ENCODE measurements around the gene SFSWAP.

DNA sequence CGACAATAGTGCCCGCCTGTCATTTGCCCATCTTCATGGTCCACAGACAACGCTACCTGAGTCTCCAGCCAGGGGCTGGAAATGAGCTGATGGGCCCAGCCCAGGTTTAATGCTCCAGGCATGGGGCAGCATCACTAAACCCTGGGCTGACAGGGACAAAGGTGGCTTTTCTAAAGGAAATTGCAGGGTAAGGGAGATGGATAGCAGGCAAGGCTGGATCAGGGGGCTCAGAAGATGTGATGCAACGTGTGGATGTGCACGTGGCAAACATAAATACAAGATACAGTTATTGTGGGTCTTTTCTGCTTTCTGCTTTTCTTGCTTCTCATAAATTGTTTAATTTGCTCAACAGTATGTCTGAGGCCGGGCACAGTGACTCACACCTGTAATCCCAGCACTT lies 113.6 kb downstream of the SFSWAP start:
- TF ChIP-seq POLR2A (IDR thresholded peaks at IDR 0.05) = no peak
- TF ChIP-seq, protein P1, sequence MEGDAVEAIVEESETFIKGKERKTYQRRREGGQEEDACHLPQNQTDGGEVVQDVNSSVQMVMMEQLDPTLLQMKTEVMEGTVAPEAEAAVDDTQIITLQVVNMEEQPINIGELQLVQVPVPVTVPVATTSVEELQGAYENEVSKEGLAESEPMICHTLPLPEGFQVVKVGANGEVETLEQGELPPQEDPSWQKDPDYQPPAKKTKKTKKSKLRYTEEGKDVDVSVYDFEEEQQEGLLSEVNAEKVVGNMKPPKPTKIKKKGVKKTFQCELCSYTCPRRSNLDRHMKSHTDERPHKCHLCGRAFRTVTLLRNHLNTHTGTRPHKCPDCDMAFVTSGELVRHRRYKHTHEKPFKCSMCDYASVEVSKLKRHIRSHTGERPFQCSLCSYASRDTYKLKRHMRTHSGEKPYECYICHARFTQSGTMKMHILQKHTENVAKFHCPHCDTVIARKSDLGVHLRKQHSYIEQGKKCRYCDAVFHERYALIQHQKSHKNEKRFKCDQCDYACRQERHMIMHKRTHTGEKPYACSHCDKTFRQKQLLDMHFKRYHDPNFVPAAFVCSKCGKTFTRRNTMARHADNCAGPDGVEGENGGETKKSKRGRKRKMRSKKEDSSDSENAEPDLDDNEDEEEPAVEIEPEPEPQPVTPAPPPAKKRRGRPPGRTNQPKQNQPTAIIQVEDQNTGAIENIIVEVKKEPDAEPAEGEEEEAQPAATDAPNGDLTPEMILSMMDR (IDR thresholded peaks at IDR 0.05) = no peak
